ENCODE data around the gene XAF1.
"Not testable (repeated sequence)": the region's sequence is repeated elsewhere in the genome, so short reads cannot be mapped to it uniquely, and the experiment has no call there.

XAF1 gene

GRCh38 chr17:6755731-6756184 lies at the start of gene XAF1:
Gene XAF1, plus strand, starts transcription at chr17:6756046. Its CDS starts 33 bp downstream, at chr17:6756079.
- in situ Hi-C loops (cut with MboI; ENCODE audit: low sequenced_read_pairs): no loop called here

DNA sequence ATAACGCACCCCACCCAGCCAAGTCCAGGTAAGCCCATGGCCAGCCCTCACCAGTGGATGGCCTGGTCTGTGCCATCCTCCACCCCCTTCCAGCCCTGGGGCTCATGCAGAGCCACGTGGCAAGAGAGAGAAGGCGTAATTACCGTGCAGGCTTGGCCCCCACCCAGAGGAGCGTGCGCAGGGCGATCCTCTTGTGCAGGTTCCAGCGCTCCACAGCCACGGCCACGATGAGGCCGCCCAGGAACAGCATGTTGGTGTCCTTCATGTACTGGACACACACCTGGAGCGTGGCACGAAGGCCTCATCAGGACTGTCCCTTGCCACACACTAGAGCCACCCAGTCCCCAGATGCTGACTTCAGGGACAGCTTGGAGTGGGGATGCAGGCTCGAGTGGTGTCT lies 49.3 kb upstream of the XAF1 start:
- in situ Hi-C loops (cut with MboI; ENCODE audit: low sequenced_read_pairs): no loop called here

GRCh38 chr17:6706996-6707395 lies 48.9 kb upstream of the XAF1 start:
- in situ Hi-C loops (cut with MboI; ENCODE audit: low sequenced_read_pairs): no loop called here

DNA sequence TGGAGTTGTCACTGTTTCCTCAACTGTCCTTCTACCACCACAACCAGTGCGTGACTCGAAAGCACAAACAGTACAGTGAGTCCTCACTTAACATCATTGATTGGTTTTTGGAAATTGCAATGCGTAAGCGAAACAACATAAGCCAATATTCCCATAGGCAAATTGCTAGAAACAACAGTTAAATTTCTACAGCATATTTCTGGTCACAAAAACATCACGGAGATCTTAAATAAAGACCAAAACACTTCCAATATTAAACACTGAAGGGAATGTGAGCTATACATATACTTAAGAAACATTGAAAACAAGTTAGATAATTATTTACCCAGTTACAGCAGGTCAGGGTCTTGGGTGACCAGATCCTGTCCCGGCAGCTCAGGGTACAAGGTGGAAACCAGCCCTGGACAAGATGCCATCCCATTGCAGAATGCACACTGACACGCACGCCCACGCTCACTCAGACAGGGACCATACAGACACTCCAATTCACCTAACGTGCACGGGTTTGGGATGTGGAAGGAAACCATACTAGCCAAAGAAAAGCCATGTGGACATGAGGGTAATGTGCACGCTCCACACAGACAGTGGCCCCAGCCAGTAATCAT lies 47.4 kb upstream of the XAF1 start:
- in situ Hi-C loops (cut with MboI; ENCODE audit: low sequenced_read_pairs): no loop called here

DNA sequence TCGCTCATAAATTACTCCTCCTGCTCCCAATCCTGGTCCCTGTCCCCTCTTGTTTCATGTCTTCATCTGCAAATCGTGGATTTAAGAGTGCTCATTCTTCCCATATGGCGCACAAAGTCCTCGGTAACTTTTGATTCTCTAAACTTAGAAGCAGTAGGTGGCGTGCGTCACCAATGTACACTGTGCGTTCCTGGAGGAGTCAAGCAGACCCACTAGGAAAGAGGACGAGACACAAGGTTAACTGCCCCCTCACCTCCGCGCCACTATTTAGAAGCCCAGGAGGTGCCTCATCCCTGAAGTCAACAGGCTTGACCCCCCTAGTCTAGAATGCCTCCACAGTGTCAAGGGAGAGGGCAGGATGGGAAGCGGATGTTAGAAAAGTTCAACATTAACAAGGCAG lies 45.5 kb upstream of the XAF1 start:
- in situ Hi-C loops (cut with MboI; ENCODE audit: low sequenced_read_pairs): no loop called here

DNA sequence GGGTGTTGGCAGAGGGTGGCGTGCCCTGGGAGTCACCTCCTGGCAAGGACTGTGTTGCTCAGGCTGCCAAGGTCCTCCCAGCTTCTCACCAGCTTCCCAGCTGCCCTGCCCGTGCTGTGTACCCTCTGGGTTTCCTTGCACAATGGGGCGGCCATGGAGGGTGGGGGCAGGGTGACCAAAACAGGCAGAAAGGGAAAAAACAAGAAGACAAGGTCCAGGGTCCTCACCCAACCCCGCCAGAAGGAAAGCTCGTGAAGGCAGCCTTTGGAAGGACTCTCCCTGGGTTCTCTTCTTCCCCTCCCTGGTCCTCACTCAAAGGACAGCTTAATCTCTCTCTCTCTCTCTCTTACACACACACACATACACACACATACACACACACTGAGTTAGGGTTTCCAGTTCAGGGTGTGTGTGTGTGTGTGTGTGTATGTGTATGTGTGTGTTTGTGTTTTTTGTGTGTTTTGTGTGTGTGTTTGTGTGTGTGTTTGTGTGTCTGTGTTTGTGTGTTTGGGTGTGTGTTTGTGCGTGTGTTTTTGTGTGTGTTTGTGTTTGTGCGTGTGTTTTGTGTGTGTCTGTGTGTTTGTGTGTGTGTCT lies 44.7 kb upstream of the XAF1 start:
- in situ Hi-C loops (cut with MboI; ENCODE audit: low sequenced_read_pairs): no loop called here

GRCh38 chr17:6711681-6712057 lies 44.2 kb upstream of the XAF1 start:
- in situ Hi-C loops (cut with MboI; ENCODE audit: low sequenced_read_pairs): no loop called here

- in situ Hi-C loops (cut with MboI; ENCODE audit: low sequenced_read_pairs): no loop called here
These were observed 43.6 kb upstream of the XAF1 start for GRCh38 chr17:6712058-6712853.

DNA sequence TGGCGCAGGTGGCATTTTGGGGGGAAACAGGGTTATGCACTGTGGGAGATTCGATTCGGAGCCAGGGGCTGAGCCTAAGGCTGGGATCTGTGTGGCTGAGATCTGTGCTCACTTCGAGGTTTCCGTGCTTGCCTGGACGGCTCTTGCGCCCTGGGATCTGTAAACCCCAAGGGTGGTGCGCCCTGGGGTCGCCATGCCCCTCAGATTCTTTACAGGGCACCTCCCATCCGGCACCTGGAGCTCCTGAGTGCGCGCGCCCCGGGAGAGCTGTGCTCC lies 43.1 kb upstream of the XAF1 start:
- in situ Hi-C loops (cut with MboI; ENCODE audit: low sequenced_read_pairs): no loop called here

DNA sequence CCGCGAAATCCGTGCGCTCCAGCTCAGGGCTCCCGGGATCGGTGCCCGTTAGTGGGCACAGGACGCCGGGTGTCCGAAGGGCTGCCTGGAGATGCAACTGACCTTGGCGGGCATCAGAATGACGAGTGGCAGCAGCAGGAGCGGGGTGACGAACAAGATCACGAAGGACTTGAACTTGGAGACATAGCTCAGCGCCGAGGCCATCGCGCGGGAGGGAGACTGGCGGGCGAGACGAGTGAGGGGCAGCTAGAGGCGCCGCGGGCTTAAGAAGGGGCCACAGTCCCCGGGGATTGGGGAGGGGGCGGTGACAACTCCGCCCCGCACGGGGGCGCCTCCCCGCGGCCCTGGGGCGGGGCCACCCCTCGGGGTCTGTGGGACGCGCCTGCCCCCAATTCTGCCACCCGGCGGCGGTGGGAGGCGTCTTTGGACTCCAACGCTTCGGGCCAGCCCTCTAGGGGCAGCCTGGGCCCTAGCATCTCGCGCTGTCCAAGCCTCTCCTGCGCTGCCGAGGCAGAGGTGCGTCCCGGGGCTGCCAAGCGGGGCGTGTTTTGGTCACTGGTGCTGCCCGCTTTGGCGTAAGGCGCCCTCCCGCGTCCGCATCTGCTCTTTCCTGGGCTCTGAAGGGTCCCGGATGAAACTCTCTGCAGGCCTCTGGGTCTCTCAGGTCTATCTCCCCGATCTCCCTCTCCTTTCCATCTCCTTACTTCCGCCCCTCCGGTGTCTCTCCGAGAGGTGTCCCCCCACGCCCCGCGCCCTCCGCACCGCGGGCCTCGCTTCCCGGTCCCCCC lies 42.5 kb upstream of the XAF1 start, which contains the start of gene SLC13A5:
SLC13A5 (minus strand) TSS at position 240 of the 788 bp plus-strand sequence; CDS start at position 204, 36 bp downstream.
- in situ Hi-C loops (cut with MboI; ENCODE audit: low sequenced_read_pairs): no loop called here

GRCh38 chr17:6713918-6714271 lies 42.0 kb upstream of the XAF1 start:
- in situ Hi-C loops (cut with MboI; ENCODE audit: low sequenced_read_pairs): no loop called here

DNA sequence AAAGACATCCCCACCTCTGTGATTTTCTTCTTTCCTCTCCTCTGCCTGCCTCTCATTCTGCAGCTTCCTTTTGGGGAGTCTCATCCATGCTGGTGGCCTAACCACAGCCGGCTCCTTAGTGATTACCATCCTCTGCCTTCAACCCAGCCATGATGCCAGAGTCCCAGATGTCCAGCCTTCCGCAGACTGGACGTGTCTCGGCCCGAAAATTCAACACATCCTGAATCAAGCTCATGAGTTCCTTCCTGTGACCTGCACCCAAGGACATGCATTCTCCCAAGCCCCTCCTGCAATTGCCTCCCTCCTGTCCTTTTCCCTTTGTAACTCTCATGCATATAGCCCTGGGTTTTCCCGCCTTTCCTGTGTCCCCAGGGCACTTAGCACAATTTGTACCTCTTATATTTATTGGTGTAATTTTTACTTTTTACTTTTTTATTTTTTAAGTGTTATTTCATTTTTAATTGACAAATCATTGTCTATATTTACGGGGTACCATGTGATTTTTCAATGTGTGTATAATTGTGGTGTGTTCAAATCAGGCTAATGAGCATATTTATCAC lies 41.5 kb upstream of the XAF1 start:
- in situ Hi-C loops (cut with MboI; ENCODE audit: low sequenced_read_pairs): no loop called here

DNA sequence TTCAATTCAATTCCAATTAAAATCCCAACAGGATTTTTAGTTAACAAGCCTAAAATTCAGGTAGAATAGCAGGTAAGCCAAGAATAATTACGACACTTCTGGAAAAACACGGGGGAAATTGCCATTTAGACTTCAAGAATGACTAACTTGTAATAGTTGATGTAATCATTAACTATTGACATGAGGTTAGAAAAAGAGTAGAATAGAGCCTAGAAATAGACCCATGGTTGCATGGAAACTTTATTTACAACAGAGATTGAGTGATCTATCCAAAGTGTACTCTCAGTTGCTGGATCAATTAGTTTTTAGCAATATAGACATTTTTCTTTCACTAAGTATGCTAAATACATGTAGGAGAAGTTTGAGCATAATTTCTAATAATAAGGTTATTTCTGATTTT lies 39.1 kb upstream of the XAF1 start:
- in situ Hi-C loops (cut with MboI; ENCODE audit: low sequenced_read_pairs): no loop called here

DNA sequence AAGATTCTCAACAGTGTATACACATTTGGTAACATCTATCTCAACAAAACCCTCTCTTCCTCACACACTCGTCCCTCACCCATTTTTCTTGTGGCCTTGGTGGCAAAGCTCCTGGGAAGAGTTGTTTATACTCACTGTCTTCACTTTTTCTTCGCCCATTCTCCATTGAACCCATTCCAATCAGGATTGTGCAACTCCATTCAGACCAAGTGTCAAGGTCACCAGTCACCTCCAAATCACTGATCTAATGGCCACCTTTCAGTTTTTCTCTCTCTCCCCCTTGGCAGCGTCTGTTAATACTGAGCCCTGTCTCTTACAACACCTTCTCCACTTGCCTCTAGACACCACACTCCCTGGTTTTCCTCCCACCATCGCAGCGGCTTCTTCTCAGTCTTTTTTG lies 34.1 kb upstream of the XAF1 start:
- in situ Hi-C loops (cut with MboI; ENCODE audit: low sequenced_read_pairs): no loop called here

- in situ Hi-C loops (cut with MboI; ENCODE audit: low sequenced_read_pairs): no loop called here
These were observed 31.8 kb upstream of the XAF1 start for GRCh38 chr17:6724009-6724408.

DNA sequence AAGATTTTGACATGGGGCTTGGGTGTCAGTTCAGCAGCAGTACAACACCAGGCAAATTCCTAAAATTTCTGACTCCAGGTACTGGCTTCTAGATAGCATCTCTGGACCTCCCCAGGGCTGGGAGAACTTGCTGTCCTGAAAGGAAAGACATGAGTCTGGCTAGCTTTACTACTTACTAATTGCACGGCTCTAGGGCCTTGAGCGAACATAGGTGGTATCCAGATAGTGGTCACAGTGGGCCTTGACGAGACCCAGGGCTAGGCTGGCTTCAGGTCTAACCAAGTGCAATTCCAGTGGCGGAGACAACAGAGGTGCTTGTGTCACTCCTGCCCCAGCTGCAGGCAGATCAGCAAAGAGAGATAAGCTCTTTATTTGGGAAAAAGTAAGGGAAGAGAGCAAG lies 26.3 kb upstream of the XAF1 start:
- in situ Hi-C loops (cut with MboI; ENCODE audit: low sequenced_read_pairs): no loop called here

GRCh38 chr17:6746665-6747064 lies 9.2 kb upstream of the XAF1 start:
- in situ Hi-C loops (cut with MboI; ENCODE audit: low sequenced_read_pairs): not testable (repeated sequence)

- in situ Hi-C loops (cut with MboI; ENCODE audit: low sequenced_read_pairs): no loop called here
These were observed 7.2 kb upstream of the XAF1 start for GRCh38 chr17:6748617-6749016.

GRCh38 chr17:6749519-6749918 lies 6.3 kb upstream of the XAF1 start:
- in situ Hi-C loops (cut with MboI; ENCODE audit: low sequenced_read_pairs): no loop called here

- in situ Hi-C loops (cut with MboI; ENCODE audit: low sequenced_read_pairs): no loop called here
These were observed 3.6 kb upstream of the XAF1 start for GRCh38 chr17:6752068-6752909.
